ENCODE data around the gene NUP43. TPM values are rescaled to one million over a fixed set of nuclear protein-coding genes. Genes with fewer than 3 reads are reported as not detected.
"Not testable (repeated sequence)": the region's sequence is repeated elsewhere in the genome, so short reads cannot be mapped to it uniquely, and the experiment has no call there.

The NUP43 gene
- total RNA-seq, 1 donor from 2014 or later: 28.1 TPM

DNA sequence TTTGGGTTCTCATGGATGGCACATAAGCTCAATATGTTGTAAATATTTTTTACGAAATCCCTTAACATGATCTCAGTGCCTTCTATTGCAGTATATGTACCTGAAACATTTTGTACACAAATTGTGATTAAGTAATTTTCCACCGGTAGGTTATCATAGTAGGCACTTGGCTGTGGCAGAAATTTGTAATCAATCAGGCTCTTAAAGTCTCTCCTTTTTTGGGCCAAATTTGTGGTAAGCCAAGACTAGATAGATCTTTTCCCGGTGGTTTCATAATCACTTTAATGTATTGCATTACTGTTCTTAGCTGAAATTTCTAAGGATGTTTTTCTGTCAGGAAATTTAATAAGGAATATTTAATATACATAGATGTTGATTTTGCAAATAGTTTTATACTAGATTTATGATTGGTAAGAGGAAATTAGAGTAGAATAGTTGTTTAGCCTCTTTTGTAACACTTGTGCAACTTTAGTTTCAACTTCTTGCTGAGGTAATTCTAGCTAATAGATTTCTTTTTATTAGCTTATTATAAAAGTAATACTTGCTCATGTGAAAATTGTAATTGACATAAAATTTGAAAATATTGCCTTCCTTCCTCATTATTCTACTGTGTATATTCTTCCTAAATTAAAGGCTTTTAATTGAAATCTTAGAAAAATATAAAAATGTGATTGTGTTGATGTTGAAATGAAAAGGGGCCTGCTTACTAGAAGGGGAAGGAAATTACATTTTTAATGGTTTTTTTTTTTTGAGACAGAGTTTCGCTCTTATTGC lies 6.5 kb upstream of the NUP43 start:
- H3K27ac Mint-ChIP-seq (ENCODE audit: unreplicated experiment): no peak overlapping the region
- peaks cover 20% of the 10 kb centered on the region for H3K4me1 Mint-ChIP-seq (ENCODE audit: low read depth)
- H3K4me3 Mint-ChIP-seq (ENCODE audit: unreplicated experiment): no peak overlapping the region
- no peaks in the 10 kb centered on the region for H3K36me3 Mint-ChIP-seq (ENCODE audit: low read depth)
- H3K9me3 Mint-ChIP-seq (ENCODE audit: low read depth): no peaks in the 10 kb centered on the region
- TF ChIP-seq CTCF (IDR thresholded peaks at IDR 0.05): no peak
- no peak for DNase-seq (ENCODE audit: low spot score)
- H3K27me3 Mint-ChIP-seq (ENCODE audit: low read depth): no peaks in the 10 kb centered on the region

GRCh38 chr6:149751920-149752319 lies 5.6 kb upstream of the NUP43 start:
- H3K27me3 Mint-ChIP-seq (ENCODE audit: low read depth); DNase-seq (ENCODE audit: low spot score); H3K4me3 Mint-ChIP-seq (ENCODE audit: unreplicated experiment); H3K36me3 Mint-ChIP-seq (ENCODE audit: low read depth); H3K9me3 Mint-ChIP-seq (ENCODE audit: low read depth); H3K27ac Mint-ChIP-seq (ENCODE audit: unreplicated experiment): not testable (repeated sequence)
- peaks cover 22% of the 10 kb centered on the region for H3K4me1 Mint-ChIP-seq (ENCODE audit: low read depth)

GRCh38 chr6:149751239-149751638 lies 4.9 kb upstream of the NUP43 start:
- no peaks in the 10 kb centered on the region for H3K27me3 Mint-ChIP-seq (ENCODE audit: low read depth)
- H3K27ac Mint-ChIP-seq (ENCODE audit: unreplicated experiment): peak overlapping the region; percentile 94
- peak overlapping the region; percentile 93 for H3K4me3 Mint-ChIP-seq (ENCODE audit: unreplicated experiment)
- no peaks in the 10 kb centered on the region for H3K9me3 Mint-ChIP-seq (ENCODE audit: low read depth)
- H3K36me3 Mint-ChIP-seq (ENCODE audit: low read depth): no peaks in the 10 kb centered on the region
- peaks cover 28% of the 10 kb centered on the region for H3K4me1 Mint-ChIP-seq (ENCODE audit: low read depth)
- no peak for TF ChIP-seq CTCF (IDR thresholded peaks at IDR 0.05)
- DNase-seq (ENCODE audit: low spot score): peak; percentile 40

DNA sequence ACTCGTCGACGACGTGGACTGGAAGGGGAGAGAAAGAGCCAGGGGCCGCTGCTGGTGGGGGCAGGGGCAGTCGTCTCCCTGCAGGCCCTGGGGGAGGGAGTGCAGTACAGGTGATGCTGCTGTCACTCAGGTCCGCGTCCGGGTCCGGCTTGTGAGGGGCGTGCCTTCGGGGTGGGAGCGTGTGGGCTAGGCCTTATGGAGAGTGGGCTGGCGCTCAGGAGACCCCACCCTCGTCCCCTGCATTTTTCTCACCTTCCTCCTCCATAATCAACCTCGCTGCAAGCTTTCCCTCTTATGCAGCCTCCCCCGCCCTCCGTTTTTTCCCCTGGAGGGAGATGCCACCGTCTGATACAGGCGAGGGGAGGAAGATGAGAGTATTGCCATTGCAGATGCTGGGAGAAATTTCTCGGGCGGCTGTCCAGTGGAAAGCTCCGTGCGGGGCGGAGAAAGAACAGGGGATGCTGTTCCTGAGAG lies 3.8 kb upstream of the NUP43 start:
- H3K9me3 Mint-ChIP-seq (ENCODE audit: low read depth): no peaks in the 10 kb centered on the region
- peaks cover 32% of the 10 kb centered on the region for H3K4me1 Mint-ChIP-seq (ENCODE audit: low read depth)
- H3K4me3 Mint-ChIP-seq (ENCODE audit: unreplicated experiment): peak overlapping the region; percentile 93
- peak; percentile 91 for DNase-seq (ENCODE audit: low spot score)
- H3K36me3 Mint-ChIP-seq (ENCODE audit: low read depth): no peaks in the 10 kb centered on the region
- H3K27ac Mint-ChIP-seq (ENCODE audit: unreplicated experiment): peak overlapping the region; percentile 94
- no peak for TF ChIP-seq CTCF (IDR thresholded peaks at IDR 0.05)
- no peaks in the 10 kb centered on the region for H3K27me3 Mint-ChIP-seq (ENCODE audit: low read depth)

DNA sequence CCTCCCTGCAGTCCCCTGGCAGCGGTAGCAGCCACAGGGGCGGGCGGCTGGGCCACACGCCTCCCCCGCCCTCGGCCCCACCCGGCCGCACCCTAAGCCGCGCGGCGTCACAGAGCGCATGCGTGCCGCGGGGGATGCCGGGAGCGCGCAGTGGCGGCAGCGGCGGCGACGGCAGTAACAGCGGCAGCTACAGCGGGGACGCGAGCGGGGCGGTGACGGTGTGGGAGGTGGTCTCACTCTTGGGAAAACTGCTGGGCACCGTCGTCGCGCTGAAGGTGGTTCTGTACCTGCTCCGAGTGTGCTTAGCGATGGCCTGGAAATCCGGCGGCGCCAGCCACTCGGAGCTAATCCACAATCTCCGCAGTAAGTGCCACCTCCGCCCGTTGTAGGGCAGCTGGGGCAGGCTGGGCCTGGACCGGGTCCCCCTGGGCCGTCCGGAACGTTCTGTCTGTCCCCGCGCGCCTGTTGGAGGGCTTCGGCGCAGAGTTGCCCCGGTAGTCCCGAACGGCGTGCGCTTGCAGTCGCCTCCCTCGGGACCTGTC lies 3.3 kb upstream of the NUP43 start, which contains the start of gene PCMT1:
PCMT1 (plus strand) TSS at position 148 of the 542 bp plus-strand sequence; CDS start at position 309, 161 bp downstream.
- no peak for TF ChIP-seq CTCF (IDR thresholded peaks at IDR 0.05)
- H3K9me3 Mint-ChIP-seq (ENCODE audit: low read depth): no peaks in the 10 kb centered on the region
- H3K4me3 Mint-ChIP-seq (ENCODE audit: unreplicated experiment): peak within 1 kb of the TSS; percentile 93
- peak within 1 kb of the TSS; percentile 94 for H3K27ac Mint-ChIP-seq (ENCODE audit: unreplicated experiment)
- DNase-seq (ENCODE audit: low spot score): peak; percentile 93
- peaks cover 33% of the 10 kb centered on the region for H3K4me1 Mint-ChIP-seq (ENCODE audit: low read depth)
- no peaks in the 10 kb centered on the region for H3K36me3 Mint-ChIP-seq (ENCODE audit: low read depth)
- no peaks in the 10 kb centered on the region for H3K27me3 Mint-ChIP-seq (ENCODE audit: low read depth)

- Mint-ChIP-seq H3K4me3 (ENCODE audit: unreplicated experiment) (peak overlapping the region; percentile 93), H3K27ac (ENCODE audit: unreplicated experiment) (peak overlapping the region; percentile 87), H3K4me1 (ENCODE audit: low read depth) (peaks cover 33% of the 10 kb centered on the region)
- not testable (repeated sequence) for H3K9me3 Mint-ChIP-seq (ENCODE audit: low read depth); DNase-seq (ENCODE audit: low spot score); H3K27me3 Mint-ChIP-seq (ENCODE audit: low read depth); H3K36me3 Mint-ChIP-seq (ENCODE audit: low read depth)
These were observed 2.8 kb upstream of the NUP43 start for GRCh38 chr6:149749082-149749593.

GRCh38 chr6:149745252-149745651 lies 1.1 kb downstream of the NUP43 start:
- not testable (repeated sequence) for H3K9me3 Mint-ChIP-seq (ENCODE audit: low read depth); H3K27me3 Mint-ChIP-seq (ENCODE audit: low read depth); H3K36me3 Mint-ChIP-seq (ENCODE audit: low read depth); DNase-seq (ENCODE audit: low spot score)
- Mint-ChIP-seq H3K4me3 (ENCODE audit: unreplicated experiment) (peak overlapping the region; percentile 100), H3K4me1 (ENCODE audit: low read depth) (peaks cover 20% of the 10 kb centered on the region), H3K27ac (ENCODE audit: unreplicated experiment) (peak overlapping the region; percentile 41)

All from chondrocyte (in vitro differentiated cells).